WTC11 (cell line): ENCODE results near the gene STAG2. TPM values are rescaled to one million over a fixed set of nuclear protein-coding genes. Genes with fewer than 3 reads are reported as not detected.
A peak's percentile ranks its signal among the peaks of the same experiment; 100 is the strongest.

Experiments used
- ATAC-seq: fragments of 200-7000 bp; cut with Tn5 transposase; 2 replicates; pipeline ENCODE4 v1.10.0; 2021; ENCODE audit warnings: mild to moderate bottlenecking, moderate library complexity
- CTCF ChIA-PET: fragments of 300-600 bp; sonication (Branson Sonifier 250); formaldehyde crosslinking; loops from one replicate; lab custom pipeline; 2021; ENCODE audit warnings: antibody characterized with exemption; lab: Charles Lee
- POLR2A ChIA-PET: fragments of 350-600 bp; sonication (Branson Sonifier 250); formaldehyde crosslinking; loops from one replicate; lab custom pipeline; 2021; ENCODE audit warnings: antibody characterized with exemption; lab: Charles Lee
- DNase-seq: peaks from one replicate; pipeline ENCODE4 v3.0.0; 2021; ENCODE audit warnings: low spot score
- H3K27ac Mint-ChIP-seq: 2 replicates; pipeline ENCODE4 v1.8.0; 2021; ENCODE audit warnings: mixed read lengths
- H3K27me3 Mint-ChIP-seq: 2 replicates; pipeline ENCODE4 v1.8.0; 2021; ENCODE audit warnings: low read depth, mild to moderate bottlenecking, moderate library complexity, mixed read lengths
- H3K36me3 Mint-ChIP-seq: 2 replicates; pipeline ENCODE4 v1.8.0; 2021; ENCODE audit warnings: mixed read lengths
- H3K4me1 Mint-ChIP-seq: 2 replicates; pipeline ENCODE4 v1.8.0; 2022; ENCODE audit warnings: mixed read lengths
- H3K4me3 Mint-ChIP-seq: 2 replicates; pipeline ENCODE4 v1.8.0; 2021; ENCODE audit warnings: mild to moderate bottlenecking, moderate library complexity, mixed read lengths
- H3K9me3 Mint-ChIP-seq: 2 replicates; pipeline ENCODE4 v1.8.0; 2021; ENCODE audit warnings: mixed read lengths
- AFF4 ChIP-seq: sonication (generic); formaldehyde crosslinking; IDR thresholded peaks from 2 replicates; pipeline ENCODE4 v1.8.1; 2023; ENCODE audit warnings: mild to moderate bottlenecking, missing genetic modification reagents, borderline replicate concordance
- E2F5 ChIP-seq: sonication (generic); formaldehyde crosslinking; IDR thresholded peaks from 2 replicates; pipeline ENCODE4 v1.8.1; 2022; ENCODE audit warnings: mild to moderate bottlenecking, moderate library complexity, missing genetic modification reagents
- ERG ChIP-seq: fragments of 250-450 bp; sonication (Bioruptor Pico); IDR thresholded peaks from 2 replicates; pipeline ENCODE4 v1.8.0; 2021; ENCODE audit warnings: mild to moderate bottlenecking
- ETV6 ChIP-seq: sonication (generic); formaldehyde crosslinking; IDR thresholded peaks from 2 replicates; pipeline ENCODE4 v1.8.1; 2022; ENCODE audit warnings: mild to moderate bottlenecking, missing genetic modification reagents
- FOXP1 ChIP-seq: sonication (generic); formaldehyde crosslinking; IDR thresholded peaks from 2 replicates; pipeline ENCODE4 v1.8.0; 2022; ENCODE audit warnings: missing genetic modification reagents, mild to moderate bottlenecking, moderate library complexity, borderline replicate concordance
- GRHL2 ChIP-seq: fragments of 250-450 bp; sonication (Bioruptor Pico); IDR thresholded peaks from 2 replicates; pipeline ENCODE4 v1.8.0; 2022; ENCODE audit warnings: mild to moderate bottlenecking, moderate library complexity; ENCODE audit not compliant: insufficient replicate concordance, severe bottlenecking
- GTF2I ChIP-seq: fragments of 250-450 bp; sonication (Bioruptor Pico); conservative IDR thresholded peaks from 2 replicates; pipeline ENCODE4 v1.4.0; 2021; ENCODE audit warnings: mild to moderate bottlenecking
- HMGA2 ChIP-seq: fragments of 250-450 bp; sonication (Bioruptor Pico); IDR thresholded peaks from 2 replicates; pipeline ENCODE4 v1.4.0; 2021; ENCODE audit warnings: mild to moderate bottlenecking, moderate library complexity
- HMGXB4 ChIP-seq: sonication (generic); formaldehyde crosslinking; IDR thresholded peaks from 2 replicates; pipeline ENCODE4 v1.8.1; 2023; ENCODE audit warnings: mild to moderate bottlenecking, moderate library complexity, missing genetic modification reagents
- IRF1 ChIP-seq: sonication (generic); formaldehyde crosslinking; IDR thresholded peaks from 2 replicates; pipeline ENCODE4 v1.8.0; 2023; ENCODE audit warnings: missing genetic modification reagents
- IRF2 ChIP-seq: sonication (generic); formaldehyde crosslinking; IDR thresholded peaks from 2 replicates; pipeline ENCODE4 v1.8.0; 2022; ENCODE audit warnings: low read depth, missing genetic modification reagents, borderline replicate concordance
- JUN ChIP-seq: sonication (generic); formaldehyde crosslinking; IDR thresholded peaks from 2 replicates; pipeline ENCODE4 v1.8.0; 2023; ENCODE audit warnings: mild to moderate bottlenecking, missing genetic modification reagents
- SOX15 ChIP-seq: fragments of 250-450 bp; sonication (Bioruptor Pico); IDR thresholded peaks from 2 replicates; pipeline ENCODE4 v1.9.0; 2021; ENCODE audit warnings: mild to moderate bottlenecking
- STAT6 ChIP-seq: sonication (generic); formaldehyde crosslinking; conservative IDR thresholded peaks from 2 replicates; pipeline ENCODE4 v1.8.1; 2023; ENCODE audit warnings: mild to moderate bottlenecking, low read depth, missing genetic modification reagents, moderate library complexity
- TCF7 ChIP-seq: sonication (generic); formaldehyde crosslinking; IDR thresholded peaks from 2 replicates; pipeline ENCODE4 v1.8.0; 2022; ENCODE audit warnings: mild to moderate bottlenecking, low read depth, missing genetic modification reagents, moderate library complexity
- USF2 ChIP-seq: sonication (generic); formaldehyde crosslinking; IDR thresholded peaks from 2 replicates; pipeline ENCODE4 v1.8.1; 2023; ENCODE audit warnings: mild to moderate bottlenecking, missing genetic modification reagents, moderate library complexity
- ZNF121 ChIP-seq: sonication (generic); formaldehyde crosslinking; IDR thresholded peaks from 2 replicates; pipeline ENCODE4 v1.8.0; 2023; ENCODE audit warnings: missing genetic modification reagents
- ZNF138 ChIP-seq: sonication (generic); formaldehyde crosslinking; conservative IDR thresholded peaks from 2 replicates; pipeline ENCODE4 v1.8.1; 2022; ENCODE audit warnings: mild to moderate bottlenecking, moderate library complexity, missing genetic modification reagents
- ZNF281 ChIP-seq: sonication (generic); formaldehyde crosslinking; IDR thresholded peaks from 2 replicates; pipeline ENCODE4 v1.8.0; 2023; ENCODE audit warnings: mild to moderate bottlenecking, missing genetic modification reagents
- ZNF416 ChIP-seq: fragments of 250-450 bp; sonication (Bioruptor Pico); IDR thresholded peaks from 2 replicates; pipeline ENCODE4 v1.9.0; 2021; ENCODE audit warnings: mild to moderate bottlenecking, inconsistent platforms
- total RNA-seq: library from RNA; stranded (reverse); gene quantifications from 3 replicates; pipeline ENCODE4 v1.2.3, GENCODE V29; 2021

STAG2 gene
- total RNA-seq, 1 experiment from 2014 or later = 70.5 TPM

GRCh38 chrX:123923211-123923610, 38.3 kb upstream of the STAG2 start:
- no peaks in the 10 kb centered on the region for H3K27me3 Mint-ChIP-seq
- no peaks in the 10 kb centered on the region for H3K9me3 Mint-ChIP-seq
- POLR2A ChIA-PET = no interaction called here

More at GRCh38 chrX:123923211-123923610, 38.3 kb upstream of the STAG2 start:
- TF ChIP-seq E2F5 (CRISPR knock-in tag) (no peak), ERG (CRISPR knock-in tag) (no peak), USF2 (no peak), AFF4 (no peak), IRF2 (CRISPR knock-in tag) (no peak), SOX15 (CRISPR knock-in tag) (no peak), HMGA2 (CRISPR knock-in tag) (no peak), ZNF138 (CRISPR knock-in tag) (no peak), GRHL2 (CRISPR knock-in tag) (no peak), ZNF281 (CRISPR knock-in tag) (no peak), ZNF121 (CRISPR knock-in tag) (no peak), HMGXB4 (CRISPR knock-in tag) (no peak), FOXP1 (CRISPR knock-in tag) (no peak), ZNF416 (CRISPR knock-in tag) (no peak), GTF2I (CRISPR knock-in tag) (no peak), IRF1 (CRISPR knock-in tag) (no peak), ETV6 (no peak), TCF7 (CRISPR knock-in tag) (no peak), JUN (no peak), STAT6 (CRISPR knock-in tag) (no peak)
- Mint-ChIP-seq H3K27ac (peak overlapping the region; percentile 53), H3K36me3 (no peaks in the 10 kb centered on the region), H3K4me1 (peaks cover 20% of the 10 kb centered on the region), H3K4me3 (no peak overlapping the region)
- ATAC-seq = no peak
- CTCF ChIA-PET = interaction anchor here (0.9 kb wide), 1 partner anchor 146 kb away, joined by 3 read pairs; no protein-coding TSS in a partner anchor
- DNase-seq = no peak
